Fibroblast of villous mesenchyme (primary cell): ENCODE measurements around the gene AOPEP. TPM values are rescaled to one million over a fixed set of nuclear protein-coding genes. Genes with fewer than 3 reads are reported as not detected.
A peak's percentile ranks its signal among the peaks of the same experiment; 100 is the strongest.

ENCODE experiments used
- DNase-seq: peaks from one replicate; pipeline ENCODE4 v3.0.0-alpha.2; 2010; ENCODE audit warnings: low read depth
- H3K4me3 ChIP-seq: 2 replicates; pipeline ENCODE4 v1.5.1; 2011; ENCODE audit warnings: low read depth, mild to moderate bottlenecking, low read length
- CTCF ChIP-seq: IDR thresholded peaks from 2 replicates; pipeline ENCODE4 v1.5.1; 2012; ENCODE audit warnings: low read depth, mild to moderate bottlenecking, low read length; ENCODE audit not compliant: insufficient read depth
- total RNA-seq: library from RNA; depleted of rRNA; stranded (reverse); fragments of >200 nt; gene quantifications from 2 replicates; pipeline ENCODE4 v1.2.3, GENCODE V29; 2012

The AOPEP gene
- total RNA-seq, 1 donor, result 153 TPM

GRCh38 chr9:94881454-94881853 lies 155.0 kb downstream of the AOPEP start:
- no peak overlapping the region for H3K4me3 ChIP-seq
- no peak for TF ChIP-seq CTCF
- no peak for DNase-seq

DNA sequence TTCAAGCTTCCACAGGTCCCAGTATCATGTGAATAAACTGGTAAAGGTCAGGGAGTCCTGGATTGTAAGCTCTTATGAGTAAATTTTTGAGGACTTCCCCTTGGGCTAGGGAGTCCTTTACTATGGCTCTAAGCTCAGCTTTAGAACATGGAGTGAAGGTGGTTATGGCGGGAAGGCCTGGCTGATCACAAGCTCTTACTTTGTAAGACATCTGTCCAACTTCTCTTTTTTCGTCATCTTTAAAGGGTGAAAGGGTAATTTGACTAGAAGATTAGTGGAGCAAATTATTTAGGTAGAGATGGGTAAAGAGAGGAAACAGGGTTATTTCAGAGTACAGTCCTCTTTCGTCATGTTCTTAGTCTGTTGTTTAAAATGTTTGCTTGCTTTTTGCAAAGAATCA lies 155.4 kb downstream of the AOPEP start:
- no peak for TF ChIP-seq CTCF
- H3K4me3 ChIP-seq, result no peak overlapping the region
- DNase-seq, result no peak

GRCh38 chr9:94882966-94883641 lies 156.6 kb downstream of the AOPEP start:
- no peak for TF ChIP-seq CTCF
- DNase-seq, result no peak
- H3K4me3 ChIP-seq, result no peak overlapping the region

- no peak overlapping the region for H3K4me3 ChIP-seq
- no peak for DNase-seq
- no peak for TF ChIP-seq CTCF
Observed at GRCh38 chr9:94885854-94886447, 159.5 kb downstream of the AOPEP start.

- DNase-seq, result peak; percentile 53
- TF ChIP-seq CTCF, result no peak
- no peak overlapping the region for H3K4me3 ChIP-seq
Observed at GRCh38 chr9:94887721-94888120, 161.2 kb downstream of the AOPEP start.

DNA sequence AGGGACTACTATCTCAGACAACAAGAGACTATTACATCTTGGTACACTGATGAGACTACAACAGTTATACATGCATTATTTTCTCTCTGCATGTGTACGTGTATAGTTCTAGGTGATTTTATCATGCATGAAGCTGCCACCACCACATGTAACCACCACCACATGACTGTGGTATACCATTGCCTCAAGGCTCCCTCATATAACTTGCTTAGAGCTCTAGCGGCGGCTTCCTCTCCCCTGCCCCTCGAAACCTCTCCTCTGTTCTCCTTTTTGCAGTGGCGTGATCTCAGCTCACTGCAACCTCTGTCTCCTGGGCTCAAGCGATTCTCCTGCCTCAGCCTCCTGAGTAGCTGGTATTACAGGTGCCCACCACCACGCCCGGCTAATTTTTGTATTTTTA lies 162.3 kb downstream of the AOPEP start:
- H3K4me3 ChIP-seq, result no peak overlapping the region
- DNase-seq, result no peak
- TF ChIP-seq CTCF, result no peak

- TF ChIP-seq CTCF, result no peak
- H3K4me3 ChIP-seq, result no peak overlapping the region
- DNase-seq, result no peak
Observed at GRCh38 chr9:94889628-94890027, 163.1 kb downstream of the AOPEP start.
